ENCODE data around the gene CCDC18.
"Not testable (repeated sequence)": the region's sequence is repeated elsewhere in the genome, so short reads cannot be mapped to it uniquely, and the experiment has no call there.

DNA sequence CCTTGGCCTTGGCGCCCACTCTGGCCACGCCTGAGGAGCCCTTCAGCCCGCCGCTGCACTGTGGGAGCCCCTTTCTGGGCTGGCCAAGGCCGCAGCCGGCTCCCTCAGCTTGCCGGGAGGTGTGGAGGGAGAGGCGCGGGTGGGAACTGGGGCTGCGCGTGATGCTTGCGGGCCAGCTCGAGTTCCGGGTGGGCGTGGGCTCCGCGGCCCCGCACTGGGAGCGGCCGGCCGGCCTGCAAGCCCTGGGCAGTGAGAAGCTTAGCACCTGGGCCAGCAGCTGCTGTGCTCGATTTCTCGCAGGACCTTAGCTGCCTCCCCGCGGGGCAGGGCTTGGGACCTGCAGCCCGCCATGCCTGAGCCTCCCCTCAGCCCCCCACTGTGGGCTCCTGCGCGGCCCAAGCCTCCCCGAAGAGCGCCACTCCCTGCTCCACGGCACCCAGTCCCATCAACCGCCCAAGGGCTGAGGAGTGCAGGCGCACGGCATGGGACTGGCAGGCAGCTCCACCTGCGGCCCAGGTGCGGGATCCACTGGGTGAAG, 10.3 kb upstream of the CCDC18 start:
- TF ChIP-seq, protein P1, sequence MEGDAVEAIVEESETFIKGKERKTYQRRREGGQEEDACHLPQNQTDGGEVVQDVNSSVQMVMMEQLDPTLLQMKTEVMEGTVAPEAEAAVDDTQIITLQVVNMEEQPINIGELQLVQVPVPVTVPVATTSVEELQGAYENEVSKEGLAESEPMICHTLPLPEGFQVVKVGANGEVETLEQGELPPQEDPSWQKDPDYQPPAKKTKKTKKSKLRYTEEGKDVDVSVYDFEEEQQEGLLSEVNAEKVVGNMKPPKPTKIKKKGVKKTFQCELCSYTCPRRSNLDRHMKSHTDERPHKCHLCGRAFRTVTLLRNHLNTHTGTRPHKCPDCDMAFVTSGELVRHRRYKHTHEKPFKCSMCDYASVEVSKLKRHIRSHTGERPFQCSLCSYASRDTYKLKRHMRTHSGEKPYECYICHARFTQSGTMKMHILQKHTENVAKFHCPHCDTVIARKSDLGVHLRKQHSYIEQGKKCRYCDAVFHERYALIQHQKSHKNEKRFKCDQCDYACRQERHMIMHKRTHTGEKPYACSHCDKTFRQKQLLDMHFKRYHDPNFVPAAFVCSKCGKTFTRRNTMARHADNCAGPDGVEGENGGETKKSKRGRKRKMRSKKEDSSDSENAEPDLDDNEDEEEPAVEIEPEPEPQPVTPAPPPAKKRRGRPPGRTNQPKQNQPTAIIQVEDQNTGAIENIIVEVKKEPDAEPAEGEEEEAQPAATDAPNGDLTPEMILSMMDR (conservative IDR thresholded peaks at IDR 0.05; ENCODE audit: low read depth in 2 of 2), result not testable (repeated sequence)
- TF ChIP-seq EZH2phosphoT487 (IDR thresholded peaks at IDR 0.05; ENCODE audit: unreplicated experiment); POLR2AphosphoS5 (IDR thresholded peaks at IDR 0.05; ENCODE audit: low read depth); STAT1 (IDR thresholded peaks at IDR 0.05; ENCODE audit: unreplicated experiment); CREB1 (CRISPR knock-in tag; IDR thresholded peaks at IDR 0.05; ENCODE audit: low read depth); EZH2 (IDR thresholded peaks at IDR 0.05; ENCODE audit: low read depth, unreplicated experiment); ZNF331 (CRISPR knock-in tag; IDR thresholded peaks at IDR 0.05; ENCODE audit: low read depth); NANOG (IDR thresholded peaks at IDR 0.05; ENCODE audit: borderline replicate concordance); JUNB (IDR thresholded peaks at IDR 0.05; ENCODE audit: unreplicated experiment): not testable (repeated sequence)
- TF ChIP-seq, protein P2, sequence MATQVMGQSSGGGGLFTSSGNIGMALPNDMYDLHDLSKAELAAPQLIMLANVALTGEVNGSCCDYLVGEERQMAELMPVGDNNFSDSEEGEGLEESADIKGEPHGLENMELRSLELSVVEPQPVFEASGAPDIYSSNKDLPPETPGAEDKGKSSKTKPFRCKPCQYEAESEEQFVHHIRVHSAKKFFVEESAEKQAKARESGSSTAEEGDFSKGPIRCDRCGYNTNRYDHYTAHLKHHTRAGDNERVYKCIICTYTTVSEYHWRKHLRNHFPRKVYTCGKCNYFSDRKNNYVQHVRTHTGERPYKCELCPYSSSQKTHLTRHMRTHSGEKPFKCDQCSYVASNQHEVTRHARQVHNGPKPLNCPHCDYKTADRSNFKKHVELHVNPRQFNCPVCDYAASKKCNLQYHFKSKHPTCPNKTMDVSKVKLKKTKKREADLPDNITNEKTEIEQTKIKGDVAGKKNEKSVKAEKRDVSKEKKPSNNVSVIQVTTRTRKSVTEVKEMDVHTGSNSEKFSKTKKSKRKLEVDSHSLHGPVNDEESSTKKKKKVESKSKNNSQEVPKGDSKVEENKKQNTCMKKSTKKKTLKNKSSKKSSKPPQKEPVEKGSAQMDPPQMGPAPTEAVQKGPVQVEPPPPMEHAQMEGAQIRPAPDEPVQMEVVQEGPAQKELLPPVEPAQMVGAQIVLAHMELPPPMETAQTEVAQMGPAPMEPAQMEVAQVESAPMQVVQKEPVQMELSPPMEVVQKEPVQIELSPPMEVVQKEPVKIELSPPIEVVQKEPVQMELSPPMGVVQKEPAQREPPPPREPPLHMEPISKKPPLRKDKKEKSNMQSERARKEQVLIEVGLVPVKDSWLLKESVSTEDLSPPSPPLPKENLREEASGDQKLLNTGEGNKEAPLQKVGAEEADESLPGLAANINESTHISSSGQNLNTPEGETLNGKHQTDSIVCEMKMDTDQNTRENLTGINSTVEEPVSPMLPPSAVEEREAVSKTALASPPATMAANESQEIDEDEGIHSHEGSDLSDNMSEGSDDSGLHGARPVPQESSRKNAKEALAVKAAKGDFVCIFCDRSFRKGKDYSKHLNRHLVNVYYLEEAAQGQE (IDR thresholded peaks at IDR 0.05; ENCODE audit: unreplicated experiment), result not testable (repeated sequence)
- TF ChIP-seq, protein P3, sequence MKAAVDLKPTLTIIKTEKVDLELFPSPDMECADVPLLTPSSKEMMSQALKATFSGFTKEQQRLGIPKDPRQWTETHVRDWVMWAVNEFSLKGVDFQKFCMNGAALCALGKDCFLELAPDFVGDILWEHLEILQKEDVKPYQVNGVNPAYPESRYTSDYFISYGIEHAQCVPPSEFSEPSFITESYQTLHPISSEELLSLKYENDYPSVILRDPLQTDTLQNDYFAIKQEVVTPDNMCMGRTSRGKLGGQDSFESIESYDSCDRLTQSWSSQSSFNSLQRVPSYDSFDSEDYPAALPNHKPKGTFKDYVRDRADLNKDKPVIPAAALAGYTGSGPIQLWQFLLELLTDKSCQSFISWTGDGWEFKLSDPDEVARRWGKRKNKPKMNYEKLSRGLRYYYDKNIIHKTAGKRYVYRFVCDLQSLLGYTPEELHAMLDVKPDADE (IDR thresholded peaks at IDR 0.05), result not testable (repeated sequence)
